Measurements from ENCODE around the gene SAA2.

DNA sequence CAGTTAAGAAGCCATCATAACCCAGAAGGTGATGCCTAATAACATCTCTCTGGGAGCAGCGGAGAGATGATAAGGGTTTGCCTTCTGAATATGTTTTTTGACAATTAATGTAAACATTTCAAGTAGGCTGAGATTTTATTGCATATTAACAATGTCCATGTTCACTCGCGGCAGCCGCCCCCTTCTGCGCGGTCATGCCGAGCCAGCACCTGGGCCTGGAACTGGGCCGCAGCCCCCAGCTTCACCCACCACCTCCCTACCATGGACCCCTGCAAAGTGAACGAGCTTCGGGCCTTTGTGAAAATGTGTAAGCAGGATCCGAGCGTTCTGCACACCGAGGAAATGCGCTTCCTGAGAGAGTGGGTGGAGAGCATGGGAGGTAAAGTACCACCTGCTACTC lies 13.3 kb upstream of the SAA2 start:
- no peak for TF ChIP-seq POLR2A (IDR thresholded peaks at IDR 0.05; ENCODE audit: low read depth, low read length)
- TF ChIP-seq, protein P1, sequence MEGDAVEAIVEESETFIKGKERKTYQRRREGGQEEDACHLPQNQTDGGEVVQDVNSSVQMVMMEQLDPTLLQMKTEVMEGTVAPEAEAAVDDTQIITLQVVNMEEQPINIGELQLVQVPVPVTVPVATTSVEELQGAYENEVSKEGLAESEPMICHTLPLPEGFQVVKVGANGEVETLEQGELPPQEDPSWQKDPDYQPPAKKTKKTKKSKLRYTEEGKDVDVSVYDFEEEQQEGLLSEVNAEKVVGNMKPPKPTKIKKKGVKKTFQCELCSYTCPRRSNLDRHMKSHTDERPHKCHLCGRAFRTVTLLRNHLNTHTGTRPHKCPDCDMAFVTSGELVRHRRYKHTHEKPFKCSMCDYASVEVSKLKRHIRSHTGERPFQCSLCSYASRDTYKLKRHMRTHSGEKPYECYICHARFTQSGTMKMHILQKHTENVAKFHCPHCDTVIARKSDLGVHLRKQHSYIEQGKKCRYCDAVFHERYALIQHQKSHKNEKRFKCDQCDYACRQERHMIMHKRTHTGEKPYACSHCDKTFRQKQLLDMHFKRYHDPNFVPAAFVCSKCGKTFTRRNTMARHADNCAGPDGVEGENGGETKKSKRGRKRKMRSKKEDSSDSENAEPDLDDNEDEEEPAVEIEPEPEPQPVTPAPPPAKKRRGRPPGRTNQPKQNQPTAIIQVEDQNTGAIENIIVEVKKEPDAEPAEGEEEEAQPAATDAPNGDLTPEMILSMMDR (IDR thresholded peaks at IDR 0.05 in 2 of 3, conservative IDR thresholded peaks at IDR 0.05 in 1 of 3; ENCODE audit: control insufficient read depth in 2 of 3, extremely low read depth in 1 of 3, insufficient read depth in 1 of 3, low read depth in 3 of 3, low read length in 3 of 3): no peak
- TF ChIP-seq, protein P2, sequence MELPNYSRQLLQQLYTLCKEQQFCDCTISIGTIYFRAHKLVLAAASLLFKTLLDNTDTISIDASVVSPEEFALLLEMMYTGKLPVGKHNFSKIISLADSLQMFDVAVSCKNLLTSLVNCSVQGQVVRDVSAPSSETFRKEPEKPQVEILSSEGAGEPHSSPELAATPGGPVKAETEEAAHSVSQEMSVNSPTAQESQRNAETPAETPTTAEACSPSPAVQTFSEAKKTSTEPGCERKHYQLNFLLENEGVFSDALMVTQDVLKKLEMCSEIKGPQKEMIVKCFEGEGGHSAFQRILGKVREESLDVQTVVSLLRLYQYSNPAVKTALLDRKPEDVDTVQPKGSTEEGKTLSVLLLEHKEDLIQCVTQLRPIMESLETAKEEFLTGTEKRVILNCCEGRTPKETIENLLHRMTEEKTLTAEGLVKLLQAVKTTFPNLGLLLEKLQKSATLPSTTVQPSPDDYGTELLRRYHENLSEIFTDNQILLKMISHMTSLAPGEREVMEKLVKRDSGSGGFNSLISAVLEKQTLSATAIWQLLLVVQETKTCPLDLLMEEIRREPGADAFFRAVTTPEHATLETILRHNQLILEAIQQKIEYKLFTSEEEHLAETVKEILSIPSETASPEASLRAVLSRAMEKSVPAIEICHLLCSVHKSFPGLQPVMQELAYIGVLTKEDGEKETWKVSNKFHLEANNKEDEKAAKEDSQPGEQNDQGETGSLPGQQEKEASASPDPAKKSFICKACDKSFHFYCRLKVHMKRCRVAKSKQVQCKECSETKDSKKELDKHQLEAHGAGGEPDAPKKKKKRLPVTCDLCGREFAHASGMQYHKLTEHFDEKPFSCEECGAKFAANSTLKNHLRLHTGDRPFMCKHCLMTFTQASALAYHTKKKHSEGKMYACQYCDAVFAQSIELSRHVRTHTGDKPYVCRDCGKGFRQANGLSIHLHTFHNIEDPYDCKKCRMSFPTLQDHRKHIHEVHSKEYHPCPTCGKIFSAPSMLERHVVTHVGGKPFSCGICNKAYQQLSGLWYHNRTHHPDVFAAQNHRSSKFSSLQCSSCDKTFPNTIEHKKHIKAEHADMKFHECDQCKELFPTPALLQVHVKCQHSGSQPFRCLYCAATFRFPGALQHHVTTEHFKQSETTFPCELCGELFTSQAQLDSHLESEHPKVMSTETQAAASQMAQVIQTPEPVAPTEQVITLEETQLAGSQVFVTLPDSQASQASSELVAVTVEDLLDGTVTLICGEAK (IDR thresholded peaks at IDR 0.05; ENCODE audit: borderline replicate concordance): no peak
- TF ChIP-seq, protein P3, sequence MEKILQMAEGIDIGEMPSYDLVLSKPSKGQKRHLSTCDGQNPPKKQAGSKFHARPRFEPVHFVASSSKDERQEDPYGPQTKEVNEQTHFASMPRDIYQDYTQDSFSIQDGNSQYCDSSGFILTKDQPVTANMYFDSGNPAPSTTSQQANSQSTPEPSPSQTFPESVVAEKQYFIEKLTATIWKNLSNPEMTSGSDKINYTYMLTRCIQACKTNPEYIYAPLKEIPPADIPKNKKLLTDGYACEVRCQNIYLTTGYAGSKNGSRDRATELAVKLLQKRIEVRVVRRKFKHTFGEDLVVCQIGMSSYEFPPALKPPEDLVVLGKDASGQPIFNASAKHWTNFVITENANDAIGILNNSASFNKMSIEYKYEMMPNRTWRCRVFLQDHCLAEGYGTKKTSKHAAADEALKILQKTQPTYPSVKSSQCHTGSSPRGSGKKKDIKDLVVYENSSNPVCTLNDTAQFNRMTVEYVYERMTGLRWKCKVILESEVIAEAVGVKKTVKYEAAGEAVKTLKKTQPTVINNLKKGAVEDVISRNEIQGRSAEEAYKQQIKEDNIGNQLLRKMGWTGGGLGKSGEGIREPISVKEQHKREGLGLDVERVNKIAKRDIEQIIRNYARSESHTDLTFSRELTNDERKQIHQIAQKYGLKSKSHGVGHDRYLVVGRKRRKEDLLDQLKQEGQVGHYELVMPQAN (conservative IDR thresholded peaks at IDR 0.05): no peak
- no peak for TF ChIP-seq MXI1 (IDR thresholded peaks at IDR 0.05; ENCODE audit: low read depth, low read length)
- TF ChIP-seq, protein P4, sequence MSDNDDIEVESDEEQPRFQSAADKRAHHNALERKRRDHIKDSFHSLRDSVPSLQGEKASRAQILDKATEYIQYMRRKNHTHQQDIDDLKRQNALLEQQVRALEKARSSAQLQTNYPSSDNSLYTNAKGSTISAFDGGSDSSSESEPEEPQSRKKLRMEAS (IDR thresholded peaks at IDR 0.05; ENCODE audit: low read depth, low read length): no peak
- no peak for TF ChIP-seq CREB1 (IDR thresholded peaks at IDR 0.05; ENCODE audit: low read depth)
- TF ChIP-seq SP1 (IDR thresholded peaks at IDR 0.05; ENCODE audit: low read depth, low read length): no peak
- TF ChIP-seq GABPA (IDR thresholded peaks at IDR 0.05; ENCODE audit: low read depth): no peak
- TF ChIP-seq SUZ12 (IDR thresholded peaks at IDR 0.05; ENCODE audit: unreplicated experiment): no peak
- no peak for TF ChIP-seq SMC3 (IDR thresholded peaks at IDR 0.05; ENCODE audit: borderline replicate concordance, low read length)
- TF ChIP-seq NR2F1 (conservative IDR thresholded peaks at IDR 0.05): no peak
- no peak for TF ChIP-seq EP300 (IDR thresholded peaks at IDR 0.05; ENCODE audit: borderline replicate concordance in 1 of 2, control insufficient read depth in 1 of 2, low read depth in 2 of 2, low read length in 2 of 2)
